ENCODE results near the gene CREBRF. TPM values are rescaled to one million over a fixed set of nuclear protein-coding genes. Genes with fewer than 3 reads are reported as not detected.

Gene CREBRF
- total and polyA plus RNA-seq, 7 experiments from 2014 or later: 18.9 to 105 (median 100) TPM

- no peak for DNase-seq
- Histone ChIP-seq H3K4me1 (ENCODE audit: control insufficient read depth in 2 of 2, insufficient read depth in 2 of 2, low read length in 2 of 2) (no peaks in the 10 kb centered on the region), H3K27me3 (ENCODE audit: control insufficient read depth in 2 of 2, insufficient read depth in 2 of 2, low read length in 2 of 2) (no peaks in the 10 kb centered on the region), H3K9me3 (ENCODE audit: control insufficient read depth in 2 of 3, low read length in 3 of 3) (no peaks in the 10 kb centered on the region), H3K36me3 (ENCODE audit: control insufficient read depth in 2 of 3, insufficient read depth in 3 of 3, low read length in 3 of 3) (peaks cover 0 to 38% (median 3%) of the 10 kb centered on the region in 3 experiments), H3K4me3 (ENCODE audit: low read length) (no peak overlapping the region), H3K27ac (ENCODE audit: low read depth, low read length) (no peak overlapping the region)
- intact Hi-C loops (cut with micrococcal nuclease): no loop called here
- Mint-ChIP-seq H3K4me3 (no peak overlapping the region), H3K4me1 (peaks cover 17 to 56% (median 42%) of the 10 kb centered on the region in 7 donors), H3K27me3 (no peaks in the 10 kb centered on the region), H3K36me3 (peaks cover 12 to 46% (median 30%) of the 10 kb centered on the region in 5 donors), H3K9me3 (peaks cover 0 to 2% (median 0%) of the 10 kb centered on the region in 11 donors), H3K27ac (peak overlapping the region in 3 of 9 donors; percentile 2 to 61 (median 11))
- CTCF ChIA-PET: no interaction called here
- ATAC-seq: no peak
- POLR2A ChIA-PET: interaction anchor here (0.8 kb wide), 1 partner anchor 80 kb away, joined by 3 read pairs; no protein-coding TSS in a partner anchor
These were observed 36.0 kb upstream of the CREBRF start for GRCh38 chr5:173020154-173020581.

GRCh38 chr5:173020643-173021042 lies 35.5 kb upstream of the CREBRF start:
- Histone ChIP-seq H3K36me3 (ENCODE audit: control insufficient read depth in 2 of 3, insufficient read depth in 3 of 3, low read length in 3 of 3) (peaks cover 0 to 38% (median 3%) of the 10 kb centered on the region in 3 experiments), H3K4me3 (ENCODE audit: low read length) (no peak overlapping the region), H3K4me1 (ENCODE audit: control insufficient read depth in 2 of 2, insufficient read depth in 2 of 2, low read length in 2 of 2) (peaks cover 0 to 3% of the 10 kb centered on the region in 2 donors), H3K9me3 (ENCODE audit: control insufficient read depth in 2 of 3, low read length in 3 of 3) (no peaks in the 10 kb centered on the region), H3K27me3 (ENCODE audit: control insufficient read depth in 2 of 2, insufficient read depth in 2 of 2, low read length in 2 of 2) (no peaks in the 10 kb centered on the region), H3K27ac (ENCODE audit: low read depth, low read length) (no peak overlapping the region)
- no peaks in the 10 kb centered on the region for H3K27me3 Mint-ChIP-seq
- H3K4me1 Mint-ChIP-seq: peaks cover 16 to 53% (median 37%) of the 10 kb centered on the region in 7 donors
- no peak for ATAC-seq
- ChIA-PET CTCF (no interaction called here), POLR2A (interaction anchor here (0.8 kb wide), 1 partner anchor 79 kb away, joined by 3 read pairs; no protein-coding TSS in a partner anchor)
- intact Hi-C loops (cut with micrococcal nuclease): no loop called here
- H3K27ac Mint-ChIP-seq: peak overlapping the region in 3 of 9 donors; percentile 11 to 53 (median 26)
- peaks cover 12 to 46% (median 30%) of the 10 kb centered on the region in 5 donors for H3K36me3 Mint-ChIP-seq
- H3K9me3 Mint-ChIP-seq: peaks cover 0 to 2% (median 0%) of the 10 kb centered on the region in 11 donors
- no peak overlapping the region for H3K4me3 Mint-ChIP-seq
- DNase-seq: no peak

- Mint-ChIP-seq H3K27ac (peak overlapping the region in 5 of 9 donors; percentile 36 to 81 (median 72)), H3K9me3 (peaks cover 0 to 2% (median 0%) of the 10 kb centered on the region in 11 donors), H3K27me3 (no peaks in the 10 kb centered on the region), H3K4me3 (no peak overlapping the region), H3K36me3 (peaks cover 6 to 27% (median 18%) of the 10 kb centered on the region in 5 donors), H3K4me1 (peaks cover 0 to 27% (median 13%) of the 10 kb centered on the region in 7 donors)
- CTCF ChIA-PET: interaction anchor here (0.6 kb wide), 1 partner anchor 9 kb away, joined by 3 read pairs; no protein-coding TSS in a partner anchor
- Histone ChIP-seq H3K9me3 (ENCODE audit: control insufficient read depth in 2 of 3, low read length in 3 of 3) (no peaks in the 10 kb centered on the region), H3K36me3 (ENCODE audit: control insufficient read depth in 2 of 3, insufficient read depth in 3 of 3, low read length in 3 of 3) (peaks cover 0 to 25% (median 3%) of the 10 kb centered on the region in 3 experiments), H3K27ac (ENCODE audit: low read depth, low read length) (no peak overlapping the region), H3K4me3 (ENCODE audit: low read length) (no peak overlapping the region), H3K4me1 (ENCODE audit: control insufficient read depth in 2 of 2, insufficient read depth in 2 of 2, low read length in 2 of 2) (peaks cover 0 to 28% of the 10 kb centered on the region in 2 donors), H3K27me3 (ENCODE audit: control insufficient read depth in 2 of 2, insufficient read depth in 2 of 2, low read length in 2 of 2) (no peaks in the 10 kb centered on the region)
- intact Hi-C loops (cut with micrococcal nuclease): no loop called here
- POLR2A ChIA-PET: interaction anchor here (1.0 kb wide), 1 partner anchor 9 kb away, joined by 3 read pairs; no protein-coding TSS in a partner anchor
- DNase-seq (no peak), ATAC-seq (no peak)
These were observed 30.5 kb upstream of the CREBRF start for GRCh38 chr5:173025651-173026050.

- intact Hi-C loops (cut with micrococcal nuclease): no loop called here
These were observed 28.2 kb upstream of the CREBRF start for GRCh38 chr5:173027905-173028304.

GRCh38 chr5:173028811-173029327 lies 27.3 kb upstream of the CREBRF start:
- peaks cover 0 to 2% (median 0%) of the 10 kb centered on the region in 11 donors for H3K9me3 Mint-ChIP-seq
- ChIA-PET CTCF (interaction anchor here (0.9 kb wide), 1 partner anchor 10 kb away, joined by 7 read pairs; no protein-coding TSS in a partner anchor), POLR2A (interaction anchor here (1.2 to 1.8 kb wide), 3 partner anchors 10 to 28 kb away, joined by 5 to 11 read pairs (median 6); no protein-coding TSS in a partner anchor)
- H3K27me3 Mint-ChIP-seq: no peaks in the 10 kb centered on the region
- H3K4me3 Mint-ChIP-seq: no peak overlapping the region
- Histone ChIP-seq H3K27ac (ENCODE audit: low read depth, low read length) (peak overlapping the region; percentile 57), H3K4me3 (ENCODE audit: low read length) (no peak overlapping the region), H3K27me3 (ENCODE audit: control insufficient read depth in 2 of 2, insufficient read depth in 2 of 2, low read length in 2 of 2) (no peaks in the 10 kb centered on the region), H3K36me3 (ENCODE audit: control insufficient read depth in 2 of 3, insufficient read depth in 3 of 3, low read length in 3 of 3) (peaks cover 0 to 3% (median 0%) of the 10 kb centered on the region in 3 experiments), H3K4me1 (ENCODE audit: control insufficient read depth in 2 of 2, insufficient read depth in 2 of 2, low read length in 2 of 2) (peaks cover 0 to 28% of the 10 kb centered on the region in 2 donors), H3K9me3 (ENCODE audit: control insufficient read depth in 2 of 3, low read length in 3 of 3) (no peaks in the 10 kb centered on the region)
- intact Hi-C loops (cut with micrococcal nuclease): no loop called here
- ATAC-seq (no peak), DNase-seq (no peak)
- peaks cover 2 to 25% (median 21%) of the 10 kb centered on the region in 7 donors for H3K4me1 Mint-ChIP-seq
- no peak overlapping the region for H3K27ac Mint-ChIP-seq
- H3K36me3 Mint-ChIP-seq: peaks cover 0 to 9% (median 8%) of the 10 kb centered on the region in 5 donors

More at GRCh38 chr5:173027905-173028304, 28.2 kb upstream of the CREBRF start:
- Mint-ChIP-seq H3K4me3 (peak overlapping the region in 1 of 10 donors; percentile 5), H3K36me3 (peaks cover 0 to 9% (median 8%) of the 10 kb centered on the region in 5 donors), H3K9me3 (peaks cover 0 to 2% (median 0%) of the 10 kb centered on the region in 11 donors), H3K27ac (no peak overlapping the region), H3K4me1 (peaks cover 0 to 17% (median 13%) of the 10 kb centered on the region in 7 donors), H3K27me3 (no peaks in the 10 kb centered on the region)
- no peak overlapping the region for H3K4me3 ChIP-seq (ENCODE audit: low read length)
- H3K9me3 ChIP-seq (ENCODE audit: control insufficient read depth in 2 of 3, low read length in 3 of 3): no peaks in the 10 kb centered on the region
- POLR2A ChIA-PET: interaction anchor here (0.6 to 1.0 kb wide), 3 partner anchors 12 to 118 kb away, joined by 3 to 5 read pairs (median 5); no protein-coding TSS in a partner anchor
- ATAC-seq: no peak
- CTCF ChIA-PET: no interaction called here
- peaks cover 0 to 6% (median 3%) of the 10 kb centered on the region in 3 experiments for H3K36me3 ChIP-seq (ENCODE audit: control insufficient read depth in 2 of 3, insufficient read depth in 3 of 3, low read length in 3 of 3)
- H3K27me3 ChIP-seq (ENCODE audit: control insufficient read depth in 2 of 2, insufficient read depth in 2 of 2, low read length in 2 of 2): no peaks in the 10 kb centered on the region
- peaks cover 0 to 28% of the 10 kb centered on the region in 2 donors for H3K4me1 ChIP-seq (ENCODE audit: control insufficient read depth in 2 of 2, insufficient read depth in 2 of 2, low read length in 2 of 2)
- H3K27ac ChIP-seq (ENCODE audit: low read depth, low read length): peak overlapping the region; percentile 14
- no peak for DNase-seq

GRCh38 chr5:173029499-173029921 lies 26.6 kb upstream of the CREBRF start:
- Histone ChIP-seq H3K4me3 (ENCODE audit: low read length) (no peak overlapping the region), H3K27me3 (ENCODE audit: control insufficient read depth in 2 of 2, insufficient read depth in 2 of 2, low read length in 2 of 2) (no peaks in the 10 kb centered on the region), H3K27ac (ENCODE audit: low read depth, low read length) (peak overlapping the region; percentile 57), H3K9me3 (ENCODE audit: control insufficient read depth in 2 of 3, low read length in 3 of 3) (no peaks in the 10 kb centered on the region), H3K4me1 (ENCODE audit: control insufficient read depth in 2 of 2, insufficient read depth in 2 of 2, low read length in 2 of 2) (peaks cover 0 to 30% of the 10 kb centered on the region in 2 donors), H3K36me3 (ENCODE audit: control insufficient read depth in 2 of 3, insufficient read depth in 3 of 3, low read length in 3 of 3) (peaks cover 0 to 6% (median 0%) of the 10 kb centered on the region in 3 experiments)
- Mint-ChIP-seq H3K9me3 (peaks cover 0 to 2% (median 0%) of the 10 kb centered on the region in 11 donors), H3K4me1 (peaks cover 3 to 28% (median 24%) of the 10 kb centered on the region in 7 donors), H3K4me3 (no peak overlapping the region), H3K36me3 (peaks cover 3 to 12% (median 7%) of the 10 kb centered on the region in 5 donors), H3K27ac (no peak overlapping the region), H3K27me3 (no peaks in the 10 kb centered on the region)
- intact Hi-C loops (cut with micrococcal nuclease): no loop called here
- peak in 2 of 9 donors; percentile 11 to 15 for DNase-seq
- ChIA-PET CTCF (interaction anchor here (0.9 to 1.0 kb wide), 2 partner anchors 10 to 46 kb away, joined by 3 to 7 read pairs; partner anchors contain the start of gene ATP6V0E1), POLR2A (interaction anchor here (0.8 to 1.8 kb wide), 4 partner anchors 10 to 31 kb away, joined by 3 to 11 read pairs (median 6); no protein-coding TSS in a partner anchor)
- ATAC-seq: peak; percentile 79

Measured in naive thymus-derived CD4-positive, alpha-beta T cell (primary cell).